Natural killer cell (primary cell): Measurements from ENCODE around the gene IRX2. TPM values are rescaled to one million over a fixed set of nuclear protein-coding genes. Genes with fewer than 3 reads are reported as not detected.

Source experiments
- ATAC-seq, 3 donors: fragments of 150-1000 bp in 2 of 3; fragments of 200-7000 bp in 1 of 3; cut with Tn5 transposase; 1 replicate in 1 of 3; 2 replicates in 2 of 3; pipeline ENCODE4 v1.10.0; 2021; ENCODE audit warnings: mild to moderate bottlenecking in 2 of 3, moderate library complexity in 2 of 3
- DNase-seq, 2 donors: peaks; one replicate each; pipeline versions ENCODE4 v3.0.0 to v3.0.0-alpha.2; 2013 to 2021; ENCODE audit warnings: mixed read lengths in 1 of 2
- H3K27ac ChIP-seq: one replicate; pipeline ENCODE4 v1.5.1; 2013; ENCODE audit warnings: mild to moderate bottlenecking, low read length
- H3K27me3 ChIP-seq: one replicate; pipeline ENCODE4 v1.6.1; 2013; ENCODE audit warnings: low read length; ENCODE audit not compliant: control insufficient read depth, insufficient read depth
- H3K36me3 ChIP-seq: one replicate; pipeline ENCODE4 v1.6.1; 2013; ENCODE audit warnings: low read length; ENCODE audit not compliant: control insufficient read depth, insufficient read depth
- H3K4me1 ChIP-seq: one replicate; pipeline ENCODE4 v1.6.1; 2013; ENCODE audit warnings: low read length; ENCODE audit not compliant: control insufficient read depth, insufficient read depth
- H3K4me3 ChIP-seq: one replicate; pipeline ENCODE4 v1.5.1; 2013; ENCODE audit warnings: low read length
- H3K9me3 ChIP-seq: one replicate; pipeline ENCODE4 v1.6.1; 2013; ENCODE audit warnings: low read length; ENCODE audit not compliant: control insufficient read depth, insufficient read depth
- H3K27ac Mint-ChIP-seq, 2 donors: one replicate each; pipeline ENCODE4 v1.8.0; 2022; ENCODE audit warnings: mild to moderate bottlenecking in 2 of 2, mixed read lengths in 2 of 2, moderate library complexity in 1 of 2
- H3K27me3 Mint-ChIP-seq, 2 donors: one replicate each; pipeline ENCODE4 v1.8.0; 2022; ENCODE audit warnings: low read depth in 2 of 2, mixed read lengths in 2 of 2
- H3K36me3 Mint-ChIP-seq: one replicate; pipeline ENCODE4 v1.8.0; 2022; ENCODE audit warnings: mixed read lengths
- H3K4me1 Mint-ChIP-seq, 2 donors: one replicate each; pipeline ENCODE4 v1.8.0; 2022; ENCODE audit warnings: mixed read lengths in 2 of 2
- H3K4me3 Mint-ChIP-seq: one replicate; pipeline ENCODE4 v1.8.0; 2022; ENCODE audit warnings: mild to moderate bottlenecking, moderate library complexity, mixed read lengths
- H3K9me3 Mint-ChIP-seq, 2 donors: one replicate each; pipeline ENCODE4 v1.8.0; 2022; ENCODE audit warnings: mixed read lengths in 2 of 2
- CTCF ChIP-seq: fragments of 200-600 bp; IDR thresholded peaks from one replicate; pipeline ENCODE4 v1.8.0; 2022; ENCODE audit warnings: antibody characterized with exemption
- WGBS: methylation state at CpG from one replicate; pipeline ENCODE4 v1.1.7; 2013; ENCODE audit warnings: missing lambda C conversion rate; ENCODE audit not compliant: insufficient coverage; 5-methylcytosine and 5-hydroxymethylcytosine counted together
- intact Hi-C: fragments of 100-400 bp; cut with micrococcal nuclease; formaldehyde crosslinking; loops from one replicate; pipeline ENCODE4 v1.14.2; 2022
- total RNA-seq, 4 donors: library from RNA; stranded (reverse); fragments of 120-200 nt in 1 of 4; gene quantifications; one replicate each; pipeline versions ENCODE4 v1.2.3 to v1.2.4, GENCODE V29; 2013 to 2022

The IRX2 gene
- total RNA-seq, 3 donors from 2014 or later (not counting 1 experiment from before 2014, with no cell fraction given), result not detected

- Histone ChIP-seq H3K4me3 (no peak overlapping the region), H3K36me3 (no peaks in the 10 kb centered on the region), H3K27ac (no peak overlapping the region), H3K27me3 (no peaks in the 10 kb centered on the region), H3K4me1 (no peaks in the 10 kb centered on the region), H3K9me3 (no peaks in the 10 kb centered on the region)
- H3K27me3 Mint-ChIP-seq, result no peaks in the 10 kb centered on the region
- H3K27ac Mint-ChIP-seq, result no peak overlapping the region
- ATAC-seq, result no peak
- intact Hi-C loops, result no loop called here
- no peaks in the 10 kb centered on the region for H3K4me1 Mint-ChIP-seq
- H3K4me3 Mint-ChIP-seq, result no peak overlapping the region
- WGBS, result 67% methylated on average over 10 of the region's 10 CpGs
- DNase-seq, result no peak
- no peaks in the 10 kb centered on the region for H3K9me3 Mint-ChIP-seq
- no peak for TF ChIP-seq CTCF
- H3K36me3 Mint-ChIP-seq, result no peaks in the 10 kb centered on the region
Measured at GRCh38 chr5:2701592-2701991, 49.9 kb downstream of the IRX2 start.

GRCh38 chr5:2700876-2701275 lies 50.6 kb downstream of the IRX2 start:
- Histone ChIP-seq H3K9me3 (no peaks in the 10 kb centered on the region), H3K4me3 (no peak overlapping the region), H3K27me3 (no peaks in the 10 kb centered on the region), H3K4me1 (no peaks in the 10 kb centered on the region), H3K27ac (no peak overlapping the region), H3K36me3 (no peaks in the 10 kb centered on the region)
- intact Hi-C loops, result no loop called here
- ATAC-seq (no peak), DNase-seq (no peak)
- Mint-ChIP-seq H3K9me3 (no peaks in the 10 kb centered on the region), H3K36me3 (no peaks in the 10 kb centered on the region), H3K27me3 (no peaks in the 10 kb centered on the region), H3K4me3 (no peak overlapping the region), H3K4me1 (no peaks in the 10 kb centered on the region), H3K27ac (no peak overlapping the region)
- 88% methylated on average over 8 of the region's 8 CpGs for WGBS
- TF ChIP-seq CTCF, result no peak

GRCh38 chr5:2699686-2700085 lies 51.8 kb downstream of the IRX2 start:
- Histone ChIP-seq H3K4me3 (no peak overlapping the region), H3K4me1 (no peaks in the 10 kb centered on the region), H3K36me3 (no peaks in the 10 kb centered on the region), H3K27ac (no peak overlapping the region), H3K9me3 (no peaks in the 10 kb centered on the region), H3K27me3 (no peaks in the 10 kb centered on the region)
- TF ChIP-seq CTCF, result no peak
- DNase-seq (no peak), ATAC-seq (no peak)
- 89% methylated on average over 17 of the region's 17 CpGs for WGBS
- intact Hi-C loops, result no loop called here
- Mint-ChIP-seq H3K9me3 (peaks cover 2 to 3% of the 10 kb centered on the region in 2 donors), H3K4me1 (no peaks in the 10 kb centered on the region), H3K27me3 (no peaks in the 10 kb centered on the region), H3K4me3 (no peak overlapping the region), H3K36me3 (no peaks in the 10 kb centered on the region), H3K27ac (no peak overlapping the region)

DNA sequence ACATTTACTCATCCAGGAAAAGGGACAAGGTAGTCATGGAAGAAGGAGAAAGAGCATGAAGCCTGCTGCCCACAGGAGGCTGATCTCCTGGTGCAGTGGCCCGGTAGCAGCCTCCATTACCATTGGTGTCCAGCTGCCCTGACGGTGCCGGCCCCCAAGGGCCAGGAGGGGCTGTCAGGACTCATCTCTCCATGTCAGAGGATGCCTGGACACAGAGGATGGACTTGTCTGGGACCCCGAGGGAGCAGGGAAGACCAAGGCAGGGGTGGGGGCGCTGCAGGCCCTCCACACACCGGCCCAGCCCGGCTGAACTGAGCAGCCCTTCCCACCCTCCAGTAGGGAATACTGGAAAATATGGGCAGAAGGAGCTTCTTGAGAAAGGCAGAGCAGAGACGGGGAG lies 52.2 kb downstream of the IRX2 start:
- Histone ChIP-seq H3K27ac (no peak overlapping the region), H3K9me3 (no peaks in the 10 kb centered on the region), H3K27me3 (no peaks in the 10 kb centered on the region), H3K4me1 (no peaks in the 10 kb centered on the region), H3K4me3 (no peak overlapping the region), H3K36me3 (no peaks in the 10 kb centered on the region)
- H3K27me3 Mint-ChIP-seq, result no peaks in the 10 kb centered on the region
- ATAC-seq, result no peak
- peaks cover 2 to 3% of the 10 kb centered on the region in 2 donors for H3K9me3 Mint-ChIP-seq
- intact Hi-C loops, result no loop called here
- 82% methylated on average over 6 of the region's 8 CpGs for WGBS
- H3K36me3 Mint-ChIP-seq, result no peaks in the 10 kb centered on the region
- H3K4me1 Mint-ChIP-seq, result no peaks in the 10 kb centered on the region
- DNase-seq, result no peak
- no peak overlapping the region for H3K4me3 Mint-ChIP-seq
- H3K27ac Mint-ChIP-seq, result no peak overlapping the region
- no peak for TF ChIP-seq CTCF
